Endodermal cell (in vitro differentiated cells): ENCODE data around the gene C11orf65. TPM values are rescaled to one million over a fixed set of nuclear protein-coding genes. Genes with fewer than 3 reads are reported as not detected.

Experiments
- DNase-seq: peaks from one replicate; pipeline ENCODE4 v3.0.0-alpha.2; 2017
- H3K27ac ChIP-seq: 2 replicates; pipeline ENCODE4 v1.5.1; 2013; ENCODE audit warnings: mild to moderate bottlenecking, low read depth, low read length, moderate library complexity
- H3K27me3 ChIP-seq: 2 replicates; pipeline ENCODE4 v1.6.1; 2013; ENCODE audit warnings: mild to moderate bottlenecking, low read length, moderate library complexity; ENCODE audit not compliant: insufficient read depth, control insufficient read depth, poor library complexity, severe bottlenecking
- H3K36me3 ChIP-seq: 2 replicates; pipeline ENCODE4 v1.7.0; 2013; ENCODE audit warnings: mild to moderate bottlenecking, low read length, moderate library complexity; ENCODE audit not compliant: control insufficient read depth, insufficient read depth
- H3K4me1 ChIP-seq: one replicate; pipeline ENCODE4 v1.7.0; 2013; ENCODE audit warnings: low read length; ENCODE audit not compliant: control insufficient read depth, insufficient read depth
- H3K4me3 ChIP-seq: 2 replicates; pipeline ENCODE4 v1.5.1; 2013; ENCODE audit warnings: mild to moderate bottlenecking, low read length, moderate library complexity
- H3K9ac ChIP-seq: 2 replicates; pipeline ENCODE4 v1.6.1; 2013; ENCODE audit warnings: mild to moderate bottlenecking, low read length, moderate library complexity; ENCODE audit not compliant: poor library complexity, severe bottlenecking; ENCODE audit errors: extremely low read depth
- H3K9me3 ChIP-seq: 2 replicates; pipeline ENCODE4 v1.6.1; 2013; ENCODE audit warnings: mild to moderate bottlenecking, low read length, moderate library complexity; ENCODE audit not compliant: control insufficient read depth
- H3K27ac Mint-ChIP-seq: 2 replicates; pipeline ENCODE4 v1.8.0; 2020; ENCODE audit warnings: mixed read lengths
- H3K27me3 Mint-ChIP-seq: 2 replicates; pipeline ENCODE4 v1.8.0; 2021; ENCODE audit warnings: mild to moderate bottlenecking, mixed read lengths; ENCODE audit not compliant: insufficient read depth
- H3K36me3 Mint-ChIP-seq: 2 replicates; pipeline ENCODE4 v1.8.0; 2020; ENCODE audit warnings: low read depth, mixed read lengths
- H3K4me1 Mint-ChIP-seq: 2 replicates; pipeline ENCODE4 v1.8.0; 2020; ENCODE audit warnings: mixed read lengths
- H3K4me3 Mint-ChIP-seq: 2 replicates; pipeline ENCODE4 v1.8.0; 2020; ENCODE audit warnings: mild to moderate bottlenecking, moderate library complexity, mixed read lengths
- H3K9me3 Mint-ChIP-seq: 2 replicates; pipeline ENCODE4 v1.8.0; 2020; ENCODE audit warnings: mild to moderate bottlenecking, mixed read lengths
- CTCF ChIP-seq: fragments of 200-600 bp; sonication (generic); conservative IDR thresholded peaks from 2 replicates; pipeline ENCODE4 v1.5.0; 2021; ENCODE audit warnings: antibody characterized with exemption, mild to moderate bottlenecking
- WGBS, 2 experiments: methylation state at CpG; one replicate each; pipeline versions ENCODE4 v1.1.5 to v1.1.7; 2013; ENCODE audit warnings: missing lambda C conversion rate in 2 of 2, mixed read lengths in 1 of 2; ENCODE audit not compliant: insufficient coverage in 1 of 2, insufficient read length in 1 of 2; 5-methylcytosine and 5-hydroxymethylcytosine counted together
- total RNA-seq, 2 donors: library from RNA; stranded (reverse); fragmentation: NEBNext Ultra II Directional in 1 of 2; extraction: Animal tissue kit (Norgen Biotek cat#: 25700) in 1 of 2; gene quantifications; 2 replicates in 1 of 2; 3 replicates in 1 of 2; pipeline ENCODE4 v1.2.1, GENCODE V29; 2021

C11orf65 gene
- total RNA-seq, 2 donors from 2014 or later = 1.3 to 2.8 TPM

GRCh38 chr11:108511851-108512474 is 44.6 kb upstream of the C11orf65 start:
- WGBS, 2 experiments = 82 to 94% methylated on average over 2 of the region's 2 CpGs
- H3K4me3 ChIP-seq = no peak overlapping the region
- H3K36me3 ChIP-seq = peaks cover 41% of the 10 kb centered on the region
- H3K4me1 Mint-ChIP-seq = no peaks in the 10 kb centered on the region
- H3K9me3 ChIP-seq = peaks cover 7% of the 10 kb centered on the region
- H3K27ac Mint-ChIP-seq = no peak overlapping the region
- H3K4me1 ChIP-seq = no peaks in the 10 kb centered on the region
- no peak overlapping the region for H3K4me3 Mint-ChIP-seq
- H3K27me3 ChIP-seq = no peaks in the 10 kb centered on the region
- no peaks in the 10 kb centered on the region for H3K27me3 Mint-ChIP-seq
- H3K36me3 Mint-ChIP-seq = peaks cover 22% of the 10 kb centered on the region
- no peak for TF ChIP-seq CTCF
- no peak overlapping the region for H3K27ac ChIP-seq
- H3K9me3 Mint-ChIP-seq = peaks cover 7% of the 10 kb centered on the region
- DNase-seq = no peak
- no peak overlapping the region for H3K9ac ChIP-seq

DNA sequence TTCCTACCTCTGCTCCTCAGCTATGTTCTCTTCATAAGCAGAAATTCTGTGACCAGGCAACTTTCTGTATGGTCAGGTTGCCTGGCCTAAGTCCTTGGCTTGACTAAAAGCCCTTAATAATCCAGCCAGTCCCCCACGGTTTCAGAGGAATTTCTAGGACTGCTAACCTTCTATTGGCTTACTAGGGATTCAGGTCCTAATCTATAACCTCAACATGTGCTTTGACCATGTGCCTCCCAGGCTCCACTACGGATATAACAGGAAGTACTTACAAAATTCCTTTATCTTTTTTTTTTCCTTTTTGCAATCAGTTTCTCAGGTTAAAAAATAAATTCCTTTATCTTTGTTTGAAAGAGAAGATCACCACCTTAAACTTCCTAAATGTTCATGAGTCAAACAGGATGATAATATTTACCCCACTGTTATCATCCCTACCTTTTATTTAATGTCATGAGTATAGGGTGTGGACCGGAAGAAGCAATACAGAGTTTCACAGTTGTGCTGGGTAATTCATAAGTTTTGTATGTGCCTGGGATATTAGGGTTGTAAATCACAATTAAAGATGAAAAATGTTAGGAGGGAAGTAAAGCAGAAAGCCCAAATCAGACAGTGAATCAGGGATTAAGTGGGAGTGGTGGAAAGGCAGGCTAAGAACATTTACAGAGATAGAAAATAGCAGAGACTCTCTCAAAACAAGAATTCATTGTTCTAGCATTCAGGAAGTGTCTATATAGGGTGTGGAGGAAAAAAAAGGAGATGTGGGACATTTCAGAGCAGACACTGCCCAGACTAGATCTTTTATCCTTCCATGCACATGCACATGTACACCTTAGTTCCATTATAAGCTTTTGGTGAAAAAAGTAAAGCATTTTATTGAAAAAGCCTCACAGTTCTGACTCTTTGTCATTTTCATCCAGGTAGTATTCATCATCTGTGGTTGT is 41.6 kb upstream of the C11orf65 start:
- no peak for DNase-seq
- H3K4me3 Mint-ChIP-seq = no peak overlapping the region
- H3K4me1 Mint-ChIP-seq = no peaks in the 10 kb centered on the region
- no peaks in the 10 kb centered on the region for H3K4me1 ChIP-seq
- H3K9me3 Mint-ChIP-seq = peaks cover 7% of the 10 kb centered on the region
- H3K36me3 ChIP-seq = peaks cover 33% of the 10 kb centered on the region
- no peaks in the 10 kb centered on the region for H3K27me3 Mint-ChIP-seq
- no peaks in the 10 kb centered on the region for H3K27me3 ChIP-seq
- H3K27ac ChIP-seq = no peak overlapping the region
- H3K27ac Mint-ChIP-seq = no peak overlapping the region
- no peak for TF ChIP-seq CTCF
- H3K36me3 Mint-ChIP-seq = peaks cover 13% of the 10 kb centered on the region
- H3K4me3 ChIP-seq = no peak overlapping the region
- peaks cover 7% of the 10 kb centered on the region for H3K9me3 ChIP-seq
- 90 to 91% methylated on average over 1 to 3 of the region's 3 CpGs for WGBS, 2 experiments
- H3K9ac ChIP-seq = no peak overlapping the region

DNA sequence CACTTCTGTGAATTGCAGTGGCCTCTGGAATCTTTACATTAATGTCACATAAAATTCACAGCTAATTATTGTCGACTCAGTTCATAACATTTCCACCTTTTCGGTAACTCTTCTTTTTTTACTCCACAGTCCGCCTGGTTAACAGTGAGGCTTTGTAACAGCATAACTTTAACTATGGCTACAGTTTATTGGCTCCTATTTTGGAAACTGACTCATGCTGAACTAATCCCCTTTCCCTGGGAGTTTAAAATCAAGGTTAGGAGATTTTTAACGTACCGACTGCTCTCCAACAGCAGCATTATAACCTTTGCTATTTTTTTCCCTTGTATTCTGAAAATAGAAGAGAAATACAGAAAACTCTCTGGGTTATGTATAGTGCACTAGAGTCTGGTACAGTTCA is 34.1 kb upstream of the C11orf65 start:
- Histone ChIP-seq H3K9me3 (no peaks in the 10 kb centered on the region), H3K36me3 (no peaks in the 10 kb centered on the region), H3K27ac (no peak overlapping the region), H3K9ac (no peak overlapping the region), H3K4me3 (no peak overlapping the region), H3K4me1 (no peaks in the 10 kb centered on the region), H3K27me3 (peaks cover 5% of the 10 kb centered on the region)
- 94 to 98% methylated on average over 2 to 4 of the region's 5 CpGs for WGBS, 2 experiments
- Mint-ChIP-seq H3K9me3 (no peaks in the 10 kb centered on the region), H3K4me3 (no peak overlapping the region), H3K27me3 (peaks cover 14% of the 10 kb centered on the region), H3K36me3 (no peaks in the 10 kb centered on the region), H3K27ac (no peak overlapping the region), H3K4me1 (peaks cover 14% of the 10 kb centered on the region)
- DNase-seq = no peak
- no peak for TF ChIP-seq CTCF
